CD14-positive monocyte (primary cell): ENCODE results near the gene CA11. TPM values are rescaled to one million over a fixed set of nuclear protein-coding genes. Genes with fewer than 3 reads are reported as not detected.

Source experiments
- DNase-seq, 3 donors: peaks; one replicate each; pipeline ENCODE4 v3.0.0-alpha.2; 2011 to 2022
- H2AFZ ChIP-seq: 2 replicates; pipeline ENCODE4 v1.6.0; 2012; ENCODE audit warnings: mild to moderate bottlenecking, low read depth, low read length, inconsistent platforms; ENCODE audit not compliant: insufficient read depth, poor library complexity, severe bottlenecking
- H3K27ac ChIP-seq, 2 donors: 1 replicate in 1 of 2; 2 replicates in 1 of 2; pipeline ENCODE4 v1.5.1; 2012 to 2013; ENCODE audit warnings: low read length in 2 of 2, control low read depth in 1 of 2, inconsistent platforms in 1 of 2, low read depth in 1 of 2, mild to moderate bottlenecking in 1 of 2
- H3K27me3 ChIP-seq, 2 donors: one replicate each; pipeline versions ENCODE4 v1.6.0 to v1.6.1; 2011 to 2013; ENCODE audit warnings: low read length in 2 of 2; ENCODE audit not compliant: control insufficient read depth in 2 of 2, insufficient read depth in 2 of 2
- H3K36me3 ChIP-seq, 2 donors: replicated peaks in 1 of 2; 1 replicate in 1 of 2; 2 replicates in 1 of 2; pipeline versions ENCODE4 v1.5.1 to v1.6.1; 2012 to 2013; ENCODE audit warnings: low read length in 2 of 2, control low read depth in 1 of 2, inconsistent platforms in 1 of 2, mild to moderate bottlenecking in 1 of 2; ENCODE audit not compliant: insufficient read depth in 2 of 2, control insufficient read depth in 1 of 2
- H3K4me1 ChIP-seq, 2 donors: 1 replicate in 1 of 2; 2 replicates in 1 of 2; pipeline versions ENCODE4 v1.5.1 to v1.6.1; 2012 to 2013; ENCODE audit warnings: low read length in 2 of 2, control low read depth in 1 of 2, inconsistent platforms in 1 of 2, mild to moderate bottlenecking in 1 of 2, moderate library complexity in 1 of 2; ENCODE audit not compliant: insufficient read depth in 2 of 2, control insufficient read depth in 1 of 2
- H3K4me2 ChIP-seq: replicated peaks from 2 replicates; pipeline ENCODE3; 2012; ENCODE audit warnings: low read length, moderate library complexity, mild to moderate bottlenecking; ENCODE audit not compliant: poor library complexity, severe bottlenecking; ENCODE audit errors: extremely low read depth
- H3K4me3 ChIP-seq, 3 experiments: fragments of 200-600 bp in 1 of 3; sonication (generic) in 1 of 3; replicated peaks in 1 of 3; 1 replicate in 2 of 3; 2 replicates in 1 of 3; pipeline ENCODE4 v1.5.1; 2011 to 2013; ENCODE audit warnings: low read length in 3 of 3, mild to moderate bottlenecking in 3 of 3, control low read depth in 2 of 3, low read depth in 2 of 3, inconsistent platforms in 1 of 3, moderate library complexity in 1 of 3
- H3K79me2 ChIP-seq: 2 replicates; pipeline ENCODE4 v1.6.0; 2012; ENCODE audit warnings: mild to moderate bottlenecking, control low read depth, inconsistent platforms, low read length, moderate library complexity; ENCODE audit not compliant: insufficient read depth
- H3K9ac ChIP-seq: 2 replicates; pipeline ENCODE4 v1.6.0; 2017; ENCODE audit warnings: low read length, mild to moderate bottlenecking; ENCODE audit not compliant: insufficient read depth, poor library complexity, severe bottlenecking
- H3K9me3 ChIP-seq, 2 donors: replicated peaks in 1 of 2; 1 replicate in 1 of 2; 2 replicates in 1 of 2; pipeline versions ENCODE4 v1.5.1 to v1.6.1; 2012 to 2013; ENCODE audit warnings: low read length in 2 of 2, control low read depth in 1 of 2; ENCODE audit not compliant: control insufficient read depth in 1 of 2, insufficient read depth in 1 of 2
- H4K20me1 ChIP-seq: 2 replicates; pipeline ENCODE4 v1.6.0; 2012; ENCODE audit warnings: mild to moderate bottlenecking, low read length, control low read depth, moderate library complexity; ENCODE audit not compliant: insufficient read depth
- H3K27ac Mint-ChIP-seq, 7 donors: one replicate each; pipeline ENCODE4 v1.8.0; 2020; ENCODE audit warnings: mild to moderate bottlenecking in 7 of 7, mixed read lengths in 7 of 7, moderate library complexity in 6 of 7, inconsistent platforms in 2 of 7
- H3K27me3 Mint-ChIP-seq, 3 donors: one replicate each; pipeline ENCODE4 v1.8.0; 2021 to 2022; ENCODE audit warnings: low read depth in 3 of 3, mild to moderate bottlenecking in 3 of 3, mixed read lengths in 3 of 3, moderate library complexity in 3 of 3, inconsistent platforms in 1 of 3
- H3K36me3 Mint-ChIP-seq, 2 donors: one replicate each; pipeline ENCODE4 v1.8.0; 2020; ENCODE audit warnings: mixed read lengths in 2 of 2, inconsistent platforms in 1 of 2, mild to moderate bottlenecking in 1 of 2
- H3K4me1 Mint-ChIP-seq: one replicate; pipeline ENCODE4 v1.8.0; 2020; ENCODE audit warnings: mild to moderate bottlenecking, mixed read lengths
- H3K4me3 Mint-ChIP-seq, 2 donors: one replicate each; pipeline ENCODE4 v1.8.0; 2020; ENCODE audit warnings: mild to moderate bottlenecking in 2 of 2, mixed read lengths in 2 of 2, moderate library complexity in 1 of 2
- H3K9me3 Mint-ChIP-seq, 7 donors: one replicate each; pipeline ENCODE4 v1.8.0; 2020 to 2022; ENCODE audit warnings: mixed read lengths in 7 of 7, mild to moderate bottlenecking in 6 of 7, moderate library complexity in 6 of 7, inconsistent platforms in 2 of 7
- CTCF ChIP-seq: fragments of 200-600 bp; IDR thresholded peaks from one replicate; pipeline ENCODE4 v1.8.0; 2022; ENCODE audit warnings: antibody characterized with exemption, mild to moderate bottlenecking
- WGBS: methylation state at CpG from one replicate; pipeline ENCODE4 v1.1.5; 2013; ENCODE audit warnings: missing lambda C conversion rate; ENCODE audit not compliant: insufficient coverage; 5-methylcytosine and 5-hydroxymethylcytosine counted together
- intact Hi-C, 2 donors: fragments of 100-400 bp; cut with micrococcal nuclease; formaldehyde crosslinking; loops; one replicate each; pipeline versions ENCODE4 v1.15.0 to v1.15.1; 2023
- polyA plus RNA-seq, 3 donors: library from polyadenylated mRNA; depleted of rRNA in 1 of 3; unstranded in 2 of 3; stranded (reverse) in 1 of 3; fragments of 300-500 nt in 2 of 3; fragments of >200 nt in 1 of 3; fragmentation: Illumina TruSeq in 2 of 3; gene quantifications; 1 replicate in 2 of 3; 2 replicates in 1 of 3; pipeline ENCODE4 v1.2.3, GENCODE V29; 2012 to 2021

Gene CA11
- polyA plus RNA-seq, 3 donors = 1.1 to 4.9 (median 1.8) TPM

- no peaks in the 10 kb centered on the region for H3K9me3 ChIP-seq
- no peak overlapping the region for H3K27ac Mint-ChIP-seq
- WGBS = 94% methylated on average over 5 of the region's 6 CpGs
Observed at GRCh38 chr19:48665786-48666185, 19.8 kb upstream of the CA11 start.

GRCh38 chr19:48664476-48664875 lies 18.5 kb upstream of the CA11 start:
- Histone ChIP-seq H3K9ac (no peak overlapping the region), H3K79me2 (no peaks in the 10 kb centered on the region), H3K27ac (no peak overlapping the region), H3K4me2 (no peak overlapping the region), H3K36me3 (no peaks in the 10 kb centered on the region), H3K4me3 (no peak overlapping the region), H3K9me3 (no peaks in the 10 kb centered on the region), H3K4me1 (peaks cover 18 to 21% of the 10 kb centered on the region in 2 donors), H3K27me3 (no peaks in the 10 kb centered on the region), H2AFZ (no peak overlapping the region), H4K20me1 (no peaks in the 10 kb centered on the region)
- TF ChIP-seq CTCF = no peak
- H3K27me3 Mint-ChIP-seq = peaks cover 0 to 2% (median 2%) of the 10 kb centered on the region in 3 donors
- peaks cover 16% of the 10 kb centered on the region for H3K4me1 Mint-ChIP-seq
- WGBS = 95% methylated on average over 11 of the region's 14 CpGs
- DNase-seq = no peak
- intact Hi-C loops = no loop called here
- peaks cover 0 to 5% (median under 1%) of the 10 kb centered on the region in 7 donors for H3K9me3 Mint-ChIP-seq
- no peak overlapping the region for H3K27ac Mint-ChIP-seq
- H3K4me3 Mint-ChIP-seq = no peak overlapping the region
- H3K36me3 Mint-ChIP-seq = no peaks in the 10 kb centered on the region

More at GRCh38 chr19:48665786-48666185, 19.8 kb upstream of the CA11 start:
- Histone ChIP-seq H3K4me2 (no peak overlapping the region), H3K4me3 (no peak overlapping the region), H3K27me3 (no peaks in the 10 kb centered on the region), H4K20me1 (no peaks in the 10 kb centered on the region), H3K36me3 (no peaks in the 10 kb centered on the region), H2AFZ (no peak overlapping the region), H3K27ac (no peak overlapping the region), H3K9ac (no peak overlapping the region), H3K4me1 (peaks cover 7 to 8% of the 10 kb centered on the region in 2 donors), H3K79me2 (no peaks in the 10 kb centered on the region)
- no peaks in the 10 kb centered on the region for H3K36me3 Mint-ChIP-seq
- H3K9me3 Mint-ChIP-seq = peaks cover 0 to 7% (median 6%) of the 10 kb centered on the region in 7 donors
- no peak overlapping the region for H3K4me3 Mint-ChIP-seq
- no peak for DNase-seq
- intact Hi-C loops = no loop called here
- H3K4me1 Mint-ChIP-seq = peaks cover 9% of the 10 kb centered on the region
- peaks cover 0 to 2% (median 2%) of the 10 kb centered on the region in 3 donors for H3K27me3 Mint-ChIP-seq
- no peak for TF ChIP-seq CTCF
